Thymus (tissue), 11 donors: Measurements from ENCODE around the gene LRP10. TPM values are rescaled to one million over a fixed set of nuclear protein-coding genes. Genes with fewer than 3 reads are reported as not detected.
"Not testable (repeated sequence)": the region's sequence is repeated elsewhere in the genome, so short reads cannot be mapped to it uniquely, and the experiment has no call there.

Experiments
- DNase-seq, 9 donors: peaks; one replicate each; pipeline ENCODE4 v3.0.0-alpha.2; 2013; ENCODE audit warnings: low spot score in 9 of 9, low read depth in 6 of 9, missing footprints in 1 of 9
- H3K27ac ChIP-seq, 2 donors: one replicate each; pipeline ENCODE4 v1.5.1; 2013; ENCODE audit warnings: control low read depth in 1 of 2, low read depth in 1 of 2, low read length in 1 of 2, mild to moderate bottlenecking in 1 of 2, moderate library complexity in 1 of 2
- H3K27me3 ChIP-seq, 2 donors: one replicate each; pipeline ENCODE4 v1.5.1; 2013; ENCODE audit warnings: low read length in 1 of 2; ENCODE audit not compliant: control insufficient read depth in 2 of 2, insufficient read depth in 1 of 2
- H3K36me3 ChIP-seq, 2 donors: one replicate each; pipeline ENCODE4 v1.5.1; 2013; ENCODE audit warnings: low read length in 1 of 2, mild to moderate bottlenecking in 1 of 2, moderate library complexity in 1 of 2; ENCODE audit not compliant: control insufficient read depth in 2 of 2, insufficient read depth in 2 of 2
- H3K4me1 ChIP-seq, 2 donors: one replicate each; pipeline ENCODE4 v1.5.1; 2013; ENCODE audit warnings: low read length in 2 of 2; ENCODE audit not compliant: control insufficient read depth in 2 of 2, insufficient read depth in 2 of 2
- H3K4me3 ChIP-seq, 2 donors: one replicate each; pipeline ENCODE4 v1.5.1; 2013; ENCODE audit warnings: low read length in 2 of 2, control low read depth in 1 of 2, mild to moderate bottlenecking in 1 of 2
- H3K9me3 ChIP-seq, 2 donors: one replicate each; pipeline ENCODE4 v1.5.1; 2013; ENCODE audit warnings: low read length in 1 of 2, mild to moderate bottlenecking in 1 of 2; ENCODE audit not compliant: control insufficient read depth in 2 of 2, insufficient read depth in 1 of 2
- WGBS: extraction: QIAGEN DNeasy Blood & Tissue Kit; methylation state at CpG from one replicate; pipeline ENCODE4 v1.1.7; 2013; 5-methylcytosine and 5-hydroxymethylcytosine counted together
- polyA plus RNA-seq: library from polyadenylated mRNA; stranded (reverse); fragments of 200-250 nt; gene quantifications from one replicate; pipeline ENCODE4 v1.2.3, GENCODE V29; 2013
- total RNA-seq: library from RNA; stranded (reverse); fragments of 120-200 nt; gene quantifications from one replicate; pipeline ENCODE4 v1.2.4, GENCODE V29; 2013
- donor health status: healthy.

Gene LRP10
- total and polyA plus RNA-seq, 2 donors, result 11.4 to 18.6 TPM

- WGBS, result 96% methylated on average over 8 of the region's 8 CpGs
- Histone ChIP-seq H3K27me3 (peaks cover 6 to 8% of the 10 kb centered on the region in 2 donors), H3K4me3 (no peak overlapping the region), H3K4me1 (peaks cover 0 to 21% of the 10 kb centered on the region in 2 donors), H3K9me3 (peaks cover 0 to 3% of the 10 kb centered on the region in 2 donors), H3K27ac (no peak overlapping the region), H3K36me3 (no peaks in the 10 kb centered on the region)
- DNase-seq, result no peak
These were observed 16.4 kb upstream of the LRP10 start for GRCh38 chr14:22854963-22855724.

GRCh38 chr14:22856428-22856827 lies 15.1 kb upstream of the LRP10 start:
- H3K27me3 ChIP-seq, result peaks cover 6 to 13% of the 10 kb centered on the region in 2 donors
- 92% methylated on average over 5 of the region's 5 CpGs for WGBS
- H3K36me3 ChIP-seq, result no peaks in the 10 kb centered on the region
- H3K9me3 ChIP-seq, result peaks cover 0 to 9% of the 10 kb centered on the region in 2 donors
- DNase-seq, result no peak
- H3K4me1 ChIP-seq, result peaks cover 0 to 16% of the 10 kb centered on the region in 2 donors
- no peak overlapping the region for H3K27ac ChIP-seq
- no peak overlapping the region for H3K4me3 ChIP-seq

- 95% methylated on average over 3 of the region's 3 CpGs for WGBS
- H3K9me3 ChIP-seq, H3K4me1 ChIP-seq, H3K27ac ChIP-seq, DNase-seq, H3K4me3 ChIP-seq, H3K36me3 ChIP-seq: not testable (repeated sequence)
- H3K27me3 ChIP-seq, result peaks cover 6 to 12% of the 10 kb centered on the region in 2 donors
These were observed 11.2 kb upstream of the LRP10 start for GRCh38 chr14:22860377-22860776.

GRCh38 chr14:22861651-22862050 lies 9.9 kb upstream of the LRP10 start:
- Histone ChIP-seq H3K27me3 (peaks cover 3 to 11% of the 10 kb centered on the region in 2 donors), H3K4me1 (peaks cover 0 to 4% of the 10 kb centered on the region in 2 donors), H3K36me3 (no peaks in the 10 kb centered on the region), H3K9me3 (peaks cover 0 to 9% of the 10 kb centered on the region in 2 donors), H3K27ac (no peak overlapping the region), H3K4me3 (no peak overlapping the region)
- no peak for DNase-seq

- Histone ChIP-seq H3K27me3 (peaks cover 0 to 7% of the 10 kb centered on the region in 2 donors), H3K4me3 (no peak overlapping the region), H3K9me3 (peaks cover 0 to 6% of the 10 kb centered on the region in 2 donors), H3K27ac (no peak overlapping the region), H3K4me1 (no peaks in the 10 kb centered on the region), H3K36me3 (no peaks in the 10 kb centered on the region)
- 96% methylated on average over 4 of the region's 4 CpGs for WGBS
- DNase-seq, result no peak
These were observed 6.6 kb upstream of the LRP10 start for GRCh38 chr14:22864979-22865378.

- 88% methylated on average over 6 of the region's 6 CpGs for WGBS
- H3K4me1 ChIP-seq, result peaks cover 0 to 5% of the 10 kb centered on the region in 2 donors
- H3K9me3 ChIP-seq, result peaks cover 0 to 1% of the 10 kb centered on the region in 2 donors
- peak in 1 of 9 donors; percentile 20 for DNase-seq
- peaks cover 0 to 2% of the 10 kb centered on the region in 2 donors for H3K27me3 ChIP-seq
- H3K4me3 ChIP-seq, result no peak overlapping the region
- no peaks in the 10 kb centered on the region for H3K36me3 ChIP-seq
- H3K27ac ChIP-seq, result no peak overlapping the region
These were observed 5.8 kb upstream of the LRP10 start for GRCh38 chr14:22865424-22866405.

- H3K27ac ChIP-seq, result no peak overlapping the region
- no peaks in the 10 kb centered on the region for H3K9me3 ChIP-seq
- no peak for DNase-seq
- 98% methylated on average over 5 of the region's 5 CpGs for WGBS
- H3K4me1 ChIP-seq, result peaks cover 0 to 5% of the 10 kb centered on the region in 2 donors
- H3K27me3 ChIP-seq, result peaks cover 0 to under 1% of the 10 kb centered on the region in 2 donors
- H3K36me3 ChIP-seq, result no peaks in the 10 kb centered on the region
- H3K4me3 ChIP-seq, result no peak overlapping the region
These were observed 4.7 kb upstream of the LRP10 start for GRCh38 chr14:22866874-22867273.

GRCh38 chr14:22870811-22871223 lies 723 bp upstream of the LRP10 start:
- peak in 1 of 9 donors; percentile 65 for DNase-seq
- Histone ChIP-seq H3K9me3 (no peaks in the 10 kb centered on the region), H3K27ac (peak overlapping the region; percentile 92 to 98), H3K4me3 (peak overlapping the region; percentile 68 to 88), H3K4me1 (peaks cover 5 to 14% of the 10 kb centered on the region in 2 donors), H3K27me3 (no peaks in the 10 kb centered on the region), H3K36me3 (peaks cover 20 to 25% of the 10 kb centered on the region in 2 donors)
- 25% methylated on average over 1 of the region's 1 CpG for WGBS
